HG03457 (cell line): ENCODE measurements around the gene ARL6IP6.
A peak's percentile ranks its signal among the peaks of the same experiment; 100 is the strongest.
"Not testable (repeated sequence)": the region's sequence is repeated elsewhere in the genome, so short reads cannot be mapped to it uniquely, and the experiment has no call there.

Source experiments
- ATAC-seq: cut with Tn5 transposase; IDR thresholded peaks from one replicate; pipeline ENCODE4 v1.9.1; 2021; ENCODE audit warnings: moderate number of reproducible peaks; ENCODE audit not compliant: unreplicated experiment

ARL6IP6 gene

DNA sequence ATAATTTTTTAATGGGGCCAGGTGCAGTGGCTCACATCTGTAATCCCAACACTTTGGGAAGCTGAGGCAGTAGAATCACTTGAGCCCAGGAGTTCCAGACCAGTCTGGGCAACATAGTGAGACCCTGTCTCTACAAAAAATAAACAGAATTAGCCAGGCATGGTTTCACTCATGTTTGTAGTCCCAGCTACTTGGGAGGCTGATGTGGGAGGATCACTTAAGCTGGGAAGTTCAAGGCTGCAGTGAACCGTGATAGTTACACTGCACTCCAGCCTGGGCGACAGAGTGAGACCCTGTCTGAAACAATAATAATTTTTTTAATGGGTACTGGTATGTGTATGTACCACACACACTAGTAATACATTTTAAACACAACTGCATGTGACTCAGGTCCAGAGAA lies 2.4 kb downstream of the ARL6IP6 start:
- ATAC-seq = no peak

DNA sequence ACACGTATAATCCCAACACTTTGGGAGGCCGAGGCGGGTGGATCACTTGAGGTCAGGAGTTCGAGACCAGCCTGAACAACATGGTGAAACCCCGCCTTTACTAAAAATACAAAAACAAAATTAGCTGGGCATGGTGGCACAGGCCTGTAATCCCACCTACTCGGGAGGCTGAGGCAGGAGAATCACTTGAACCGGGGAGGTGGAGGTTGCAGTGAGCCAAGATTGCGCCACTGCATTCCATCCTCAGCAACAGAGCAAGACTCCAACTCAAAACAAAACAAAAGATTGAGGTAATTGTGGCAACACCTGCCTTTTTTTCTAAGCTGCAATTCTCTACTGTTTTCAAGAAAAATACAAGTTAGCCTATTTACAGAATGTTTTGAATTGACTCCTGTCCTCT lies 4.2 kb downstream of the ARL6IP6 start:
- not testable (repeated sequence) for ATAC-seq

DNA sequence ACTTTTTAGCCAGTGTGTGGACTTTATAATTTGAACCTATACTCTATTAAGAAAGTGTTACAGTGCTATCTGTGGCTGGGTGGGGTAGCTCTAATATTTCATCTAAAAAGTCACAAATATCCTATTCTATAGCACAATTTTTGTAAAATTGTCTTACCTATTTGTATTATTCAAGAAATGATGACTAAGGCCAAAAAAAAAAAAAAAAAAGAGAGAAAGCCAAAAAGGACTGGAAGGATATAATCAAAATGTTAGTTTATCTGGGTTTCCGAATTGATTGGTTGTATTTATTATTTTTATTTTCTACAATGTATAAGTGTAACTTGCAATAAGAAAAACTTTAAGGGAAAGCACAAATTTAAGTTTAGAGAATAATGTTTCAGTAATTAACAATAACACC lies 5.5 kb downstream of the ARL6IP6 start:
- no peak for ATAC-seq

DNA sequence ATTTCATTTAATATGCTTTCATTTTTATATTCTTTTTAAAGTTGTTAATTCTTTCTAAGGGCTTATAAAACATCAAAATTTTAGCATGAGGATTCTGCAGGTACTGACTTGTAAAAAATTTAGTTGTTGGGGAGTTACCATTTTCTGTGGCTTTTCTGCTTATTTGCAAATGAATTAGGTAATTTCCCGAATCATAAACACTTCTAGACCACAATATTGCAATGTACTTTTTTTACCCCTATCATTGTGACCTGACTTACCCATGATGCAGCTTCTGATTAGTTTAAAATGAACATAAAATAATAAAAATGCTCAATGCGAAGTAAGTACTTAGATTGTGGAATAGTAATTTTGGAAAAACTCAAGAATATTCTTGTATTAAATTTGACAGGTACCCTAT lies 11.4 kb downstream of the ARL6IP6 start:
- ATAC-seq = no peak

DNA sequence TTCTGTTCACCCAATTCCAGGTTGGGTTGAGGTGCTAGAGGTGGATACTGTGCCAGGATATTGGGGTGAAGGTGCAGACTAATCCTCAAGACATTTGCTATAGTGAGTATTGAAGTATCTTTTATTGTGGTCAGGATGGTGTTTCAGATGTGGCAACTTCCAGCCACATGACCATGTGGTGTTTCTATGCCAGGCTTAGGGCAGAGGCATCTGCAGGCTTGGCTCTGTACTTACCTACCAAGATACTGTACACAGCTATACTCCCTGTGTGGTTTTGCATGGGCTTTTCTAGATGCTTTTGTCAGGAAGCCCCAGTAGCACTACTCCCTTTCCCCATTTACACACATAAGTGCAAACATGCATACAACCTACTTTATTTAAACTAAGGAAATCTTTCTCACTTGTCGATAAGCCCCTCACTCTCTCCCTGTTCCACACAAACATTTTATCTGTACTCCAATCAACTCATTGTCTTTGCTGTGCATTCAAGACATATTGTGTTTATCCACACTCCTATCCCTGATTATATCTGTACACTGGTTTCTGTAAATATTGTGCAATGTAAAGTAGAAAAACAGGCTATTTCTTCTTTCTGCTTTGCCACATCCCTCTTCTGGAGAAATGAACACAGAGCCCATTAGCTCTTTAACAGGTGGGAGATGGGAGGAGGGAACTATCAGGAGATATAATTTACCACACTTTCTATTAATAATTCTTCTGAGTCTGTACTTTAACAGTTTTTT lies 12.3 kb downstream of the ARL6IP6 start:
- peak; percentile 64 for ATAC-seq

DNA sequence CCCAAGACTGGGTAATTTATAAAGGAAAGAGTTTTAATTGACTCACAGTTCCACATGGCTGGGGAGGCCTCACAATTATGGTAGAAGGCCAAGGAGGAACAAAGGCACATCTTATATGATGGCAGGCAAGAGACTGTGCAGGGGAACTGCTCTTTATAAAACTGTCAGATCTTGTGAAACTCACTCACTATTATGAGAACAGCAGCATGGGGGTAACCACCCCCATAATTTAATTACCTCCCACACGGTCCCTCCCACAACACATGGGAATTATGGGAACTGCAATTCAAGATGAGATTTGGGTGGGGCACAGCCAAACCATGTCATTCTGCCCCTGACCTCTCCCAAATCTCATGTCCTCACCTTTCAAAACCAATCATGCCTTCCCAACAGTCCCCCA lies 19.1 kb downstream of the ARL6IP6 start:
- not testable (repeated sequence) for ATAC-seq

DNA sequence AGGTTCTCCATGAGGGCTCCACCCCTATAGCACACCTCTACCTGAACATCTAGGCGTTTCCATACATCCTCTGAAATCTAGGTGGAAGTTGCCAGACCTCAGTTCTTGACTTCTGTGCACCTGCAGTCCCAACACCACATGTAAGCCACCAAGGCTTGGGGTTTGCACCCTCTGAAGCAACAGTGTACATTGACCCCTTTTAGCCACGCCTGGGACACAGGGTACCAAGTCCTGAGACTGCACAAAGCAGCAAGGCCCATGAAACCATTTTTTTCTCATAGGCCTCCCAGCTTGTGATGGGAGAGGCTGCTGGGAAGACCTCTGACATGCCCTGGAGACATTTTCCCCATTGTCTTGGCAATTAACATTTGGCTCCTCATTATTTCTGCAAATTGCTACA lies 20.0 kb downstream of the ARL6IP6 start:
- no peak for ATAC-seq

DNA sequence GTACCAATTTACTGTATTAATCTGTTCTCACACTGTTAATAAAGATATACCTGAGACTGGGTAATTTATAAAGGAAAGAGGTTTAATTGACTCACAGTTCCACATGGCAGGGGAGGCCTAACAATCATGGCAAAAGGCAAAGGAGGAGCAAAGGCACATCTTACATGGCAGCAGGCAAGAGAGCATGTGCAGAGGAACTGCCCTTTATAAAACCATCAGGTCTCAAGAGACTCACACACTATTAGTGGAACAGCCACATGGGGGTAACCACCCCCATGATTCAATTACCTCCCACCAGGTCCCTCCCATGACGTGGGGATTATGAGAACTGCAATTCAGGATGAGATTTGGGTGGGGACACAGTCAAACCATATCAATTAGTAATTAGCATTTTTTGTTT lies 21.3 kb downstream of the ARL6IP6 start:
- ATAC-seq = not testable (repeated sequence)

DNA sequence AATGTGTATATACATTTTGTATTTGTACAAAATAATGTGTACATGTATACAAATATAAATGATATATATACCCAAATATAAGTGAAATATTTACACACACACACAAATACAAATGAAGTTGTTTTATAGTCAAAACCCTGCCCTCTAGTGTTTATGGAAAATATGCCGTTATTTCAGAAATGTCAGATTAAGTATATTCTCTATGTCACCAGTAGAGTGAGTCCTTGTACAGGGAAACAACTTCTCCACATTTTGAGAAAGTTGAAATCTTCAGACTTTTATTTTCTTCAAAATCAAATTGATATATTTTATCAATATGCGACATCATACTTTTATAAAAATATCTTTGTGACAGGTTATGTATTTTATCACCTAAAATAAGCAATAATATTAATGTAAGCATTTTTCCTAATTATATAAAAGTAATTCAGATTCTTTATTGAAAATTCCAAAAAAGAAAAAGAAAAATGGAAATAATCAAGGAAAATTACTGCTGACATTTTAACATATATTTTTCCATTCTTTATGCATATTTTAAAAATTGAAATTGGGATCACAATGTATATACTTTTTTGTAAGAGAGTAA lies 22.4 kb downstream of the ARL6IP6 start:
- peak; percentile 76 for ATAC-seq

DNA sequence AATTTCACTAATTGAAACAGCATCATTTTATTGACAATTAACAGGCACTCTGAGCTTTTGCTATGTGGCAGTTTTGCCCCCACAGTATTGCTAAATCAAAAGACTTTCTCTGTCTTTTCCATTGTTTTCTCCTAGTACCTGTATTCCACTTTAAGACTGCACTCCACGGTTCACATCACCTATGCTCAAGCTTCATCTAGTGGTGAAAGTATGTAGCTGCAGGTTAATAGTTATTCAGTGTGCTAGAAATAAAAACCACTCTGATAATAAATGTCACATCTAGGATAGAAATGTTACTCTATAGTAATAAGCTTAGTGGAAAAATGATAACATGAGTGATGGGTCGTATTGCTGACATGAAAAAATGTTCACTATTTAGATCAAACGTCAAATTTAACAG lies 24.6 kb downstream of the ARL6IP6 start:
- ATAC-seq = peak; percentile 47

DNA sequence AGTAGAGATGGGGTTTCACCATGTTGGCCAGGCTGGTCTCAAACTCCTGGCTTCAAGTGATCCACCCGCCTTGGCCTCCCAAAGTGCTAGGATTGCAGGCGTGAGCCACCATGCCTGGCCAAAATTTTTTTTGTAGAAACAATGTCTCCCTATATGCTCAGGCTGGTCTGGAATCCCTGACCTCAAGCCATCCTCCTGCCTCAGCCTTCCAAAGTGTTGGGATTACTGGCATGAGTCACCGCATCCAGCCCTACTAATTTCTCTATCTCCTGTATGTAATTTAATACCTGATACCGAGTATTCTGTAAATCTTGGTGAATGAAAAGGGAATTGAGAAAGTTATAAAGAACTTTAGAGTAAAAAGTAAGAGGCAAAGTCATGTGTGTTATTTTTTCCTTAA lies 29.3 kb downstream of the ARL6IP6 start:
- ATAC-seq = not testable (repeated sequence)

DNA sequence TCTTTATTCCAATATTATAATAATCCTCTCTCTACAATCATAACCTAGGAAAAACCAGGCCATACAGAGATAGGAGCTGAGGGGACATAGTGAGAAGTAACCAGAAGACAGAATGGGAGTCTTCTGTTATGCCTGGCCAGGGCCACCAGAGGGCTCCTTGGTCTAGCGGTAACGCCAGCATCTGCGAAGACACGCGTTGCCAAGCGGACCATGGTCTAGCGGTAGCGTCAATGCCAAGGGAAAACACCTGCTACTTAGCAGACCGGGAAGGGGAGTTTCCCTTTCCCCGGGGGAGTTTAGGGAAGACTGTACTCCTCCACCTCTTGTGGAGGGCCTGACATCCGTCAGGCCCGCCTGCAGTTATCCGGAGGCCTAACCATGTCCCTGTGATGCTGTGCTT lies 36.6 kb downstream of the ARL6IP6 start:
- ATAC-seq = no peak

DNA sequence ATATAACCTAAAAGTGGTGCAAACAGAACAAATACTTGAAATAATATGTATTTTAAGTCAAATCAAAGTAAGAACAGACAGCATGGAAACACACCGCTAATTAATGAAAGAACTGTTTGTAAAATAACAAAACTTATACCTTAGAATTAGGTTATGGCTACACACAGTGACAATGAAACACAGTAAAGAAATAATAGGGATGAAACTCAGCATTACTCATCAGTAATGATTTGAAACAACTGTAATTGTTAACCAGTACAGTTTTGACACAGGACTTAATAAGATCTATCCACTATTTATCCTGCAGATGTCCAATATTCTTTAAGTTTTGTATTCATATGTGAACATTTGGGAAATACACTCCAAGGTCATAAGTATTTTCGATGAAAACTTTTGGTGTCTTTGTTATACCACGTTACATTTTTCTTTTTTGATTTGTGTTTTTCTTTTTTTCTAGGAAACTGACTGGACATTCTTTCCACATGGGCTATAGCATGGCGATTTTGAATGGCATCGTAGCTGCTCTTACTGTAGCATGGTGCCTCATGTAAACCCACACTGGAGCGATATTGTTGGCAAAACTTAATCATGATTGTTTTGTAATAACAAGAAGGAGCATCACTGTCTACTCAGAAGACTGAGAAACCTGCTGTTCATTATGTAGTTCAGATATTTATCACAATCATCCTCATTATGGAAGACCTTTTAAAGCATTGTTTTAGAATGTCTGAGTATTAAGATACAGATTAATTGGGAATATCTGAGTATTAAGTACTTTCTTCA lies 41.1 kb downstream of the ARL6IP6 start:
- ATAC-seq = no peak

DNA sequence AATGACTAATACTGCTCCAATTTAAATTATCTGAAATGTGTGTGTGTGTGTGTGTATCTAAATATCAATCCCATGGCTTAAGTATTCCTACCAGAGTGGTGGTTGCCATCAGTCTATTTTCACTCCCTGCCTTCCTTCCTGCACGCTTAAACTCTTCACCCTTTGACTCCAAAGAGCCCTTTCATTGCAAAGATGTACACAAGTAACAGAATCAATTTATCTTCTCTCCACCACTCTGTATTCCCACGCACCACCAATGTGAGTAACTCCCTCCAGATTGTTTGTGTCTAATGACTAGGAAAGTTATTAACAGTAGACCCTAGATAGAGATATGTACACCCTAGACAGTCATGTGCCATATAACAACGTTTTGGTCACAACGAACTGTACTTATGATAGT lies 42.8 kb downstream of the ARL6IP6 start:
- no peak for ATAC-seq

DNA sequence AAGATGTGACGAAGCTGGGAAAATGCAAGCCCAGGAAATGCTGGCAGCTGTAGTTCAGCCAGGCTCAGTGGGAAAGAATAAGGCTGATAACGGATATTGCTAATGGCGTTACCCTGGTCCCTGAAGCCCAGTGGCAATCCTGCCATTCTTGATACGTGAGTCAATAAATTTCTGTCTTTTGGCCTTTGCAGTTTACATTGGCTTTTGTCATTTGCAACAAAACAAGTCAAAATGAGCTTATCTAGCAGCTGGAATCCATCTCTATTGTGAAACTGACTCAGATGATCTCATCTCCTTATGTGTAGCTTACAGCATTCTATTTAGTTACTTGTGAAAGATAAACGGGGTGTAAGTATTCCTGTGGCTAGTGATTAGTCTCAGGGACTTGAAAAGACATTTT lies 43.8 kb downstream of the ARL6IP6 start:
- no peak for ATAC-seq

DNA sequence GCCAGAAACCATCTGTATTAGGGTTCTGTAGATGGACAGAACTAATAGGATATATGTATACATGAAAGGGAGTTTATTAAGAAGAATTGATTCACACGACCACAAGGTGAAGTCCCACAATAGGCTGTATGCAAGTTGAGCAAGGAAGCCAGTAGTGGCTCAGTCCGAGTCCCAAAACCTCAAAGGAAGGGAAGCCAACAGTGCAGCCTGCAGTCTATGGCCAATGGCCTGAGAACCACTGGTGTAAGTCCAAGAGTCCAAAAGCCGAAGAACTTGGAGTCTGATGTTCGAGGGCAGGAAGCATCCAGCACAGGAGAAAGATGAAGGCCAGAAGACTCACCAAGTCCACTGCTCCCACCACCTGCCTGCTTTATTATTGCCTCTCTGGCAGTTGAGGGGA lies 44.8 kb downstream of the ARL6IP6 start:
- not testable (repeated sequence) for ATAC-seq

DNA sequence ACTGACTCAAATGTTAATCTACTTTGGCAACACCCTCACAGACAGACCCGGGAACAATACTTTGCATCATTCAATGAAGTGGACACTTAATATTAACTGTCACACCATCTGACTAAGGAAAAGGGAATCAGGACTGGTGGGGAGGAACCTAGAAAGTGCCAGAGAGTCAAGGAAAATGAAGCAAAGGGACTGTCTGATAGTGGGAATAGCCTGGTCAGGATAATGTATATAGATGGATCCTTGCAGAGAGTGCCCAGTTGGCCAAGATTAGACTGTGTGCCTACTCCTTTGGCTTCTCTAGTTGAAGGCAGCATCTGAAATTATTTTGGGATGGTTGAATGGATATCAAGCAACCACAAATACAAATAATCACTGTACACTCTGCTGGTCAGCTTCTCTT lies 45.2 kb downstream of the ARL6IP6 start:
- no peak for ATAC-seq

DNA sequence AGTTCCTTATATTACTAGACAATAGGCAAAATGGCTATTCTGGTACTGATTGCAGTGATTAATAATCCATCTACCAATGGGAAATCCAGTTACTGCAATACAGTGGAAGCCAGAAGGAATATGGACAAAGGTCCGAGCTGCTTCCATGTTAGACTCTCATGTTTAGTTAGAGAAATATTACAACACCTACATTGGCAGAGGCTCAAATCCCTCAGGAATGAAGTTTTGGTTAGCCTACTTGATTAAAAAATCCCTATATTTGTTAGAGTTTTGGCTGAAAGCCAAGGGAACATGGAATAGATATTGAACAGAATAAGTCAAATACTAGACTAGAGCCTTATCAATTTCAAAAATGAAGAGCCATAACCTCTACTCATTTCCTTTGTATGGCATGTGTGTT lies 48.5 kb downstream of the ARL6IP6 start:
- no peak for ATAC-seq

DNA sequence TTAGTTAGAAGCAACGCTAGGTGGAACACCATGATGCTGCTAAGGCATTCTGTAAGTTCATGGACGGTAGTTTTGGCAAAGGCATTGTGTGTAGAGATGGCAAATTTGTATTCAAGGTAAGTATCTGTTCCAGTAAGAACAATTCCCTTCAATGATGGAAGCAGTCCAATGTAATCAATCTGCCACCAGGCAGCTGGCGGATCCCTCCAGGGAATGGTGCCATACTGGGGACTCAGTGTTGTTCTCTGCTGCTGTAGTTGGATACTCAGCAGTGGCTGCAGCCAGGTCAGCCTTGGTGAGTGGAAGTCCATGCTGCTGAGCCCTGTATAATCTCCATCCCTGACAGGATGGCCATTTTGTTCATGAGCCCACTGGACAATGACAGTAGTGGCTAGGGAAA lies 62.8 kb downstream of the ARL6IP6 start:
- ATAC-seq = no peak

DNA sequence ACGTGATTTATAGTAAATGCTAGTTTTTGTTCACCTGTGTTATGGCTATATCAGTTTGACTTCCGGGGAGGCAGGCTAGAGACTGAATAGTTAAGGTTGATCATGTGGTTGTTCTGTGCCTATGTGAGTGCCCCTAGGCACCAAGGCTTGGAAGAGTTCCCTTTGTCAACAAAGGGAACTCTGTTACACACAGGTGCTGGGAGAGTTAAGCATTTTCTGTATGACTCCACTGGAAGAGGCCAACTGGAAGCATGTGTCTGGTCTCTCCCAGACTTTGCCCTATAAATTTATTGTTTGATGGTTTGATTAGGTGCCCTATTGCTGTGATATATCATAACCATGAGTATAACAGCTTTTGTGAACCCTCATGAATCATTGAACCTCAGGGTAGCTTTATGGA lies 63.8 kb downstream of the ARL6IP6 start:
- ATAC-seq = no peak

DNA sequence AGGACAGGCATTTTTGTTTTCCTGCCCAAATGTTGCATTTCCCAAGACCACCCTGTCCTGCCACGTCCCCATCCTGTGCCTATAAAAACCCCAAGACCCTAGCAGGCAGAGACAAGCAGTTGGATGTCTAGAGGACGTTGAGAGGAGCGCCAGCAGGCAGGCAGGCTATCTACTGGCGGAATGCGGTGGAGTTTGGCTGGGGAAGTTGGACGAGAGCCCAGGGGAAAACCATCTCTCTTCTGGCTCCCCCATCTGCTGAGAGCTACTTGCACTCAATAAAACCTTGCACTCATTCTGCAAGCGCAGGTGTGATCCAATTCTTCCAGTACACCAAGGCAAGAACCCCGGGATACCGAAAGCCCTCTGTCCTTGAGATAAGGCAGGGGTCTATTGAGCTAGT lies 72.5 kb downstream of the ARL6IP6 start:
- no peak for ATAC-seq

DNA sequence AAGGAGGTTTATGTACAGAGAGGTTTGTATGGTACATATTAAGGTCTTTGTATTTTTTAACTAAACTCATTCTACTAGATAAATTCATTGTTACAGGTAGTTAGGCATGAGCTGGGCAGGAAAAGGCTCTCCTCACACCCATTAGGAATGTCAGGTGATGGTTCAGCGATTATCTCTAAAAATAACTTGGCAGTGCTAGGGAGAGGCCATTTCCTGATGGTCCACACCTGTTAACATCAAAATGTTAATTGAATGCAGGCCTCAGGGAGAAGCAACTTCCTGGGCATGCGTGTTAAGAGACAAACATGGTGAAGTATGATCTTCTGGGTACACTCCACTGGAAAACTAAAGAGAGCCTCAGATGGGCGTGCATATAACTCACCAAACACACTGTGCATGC lies 73.6 kb downstream of the ARL6IP6 start:
- ATAC-seq = no peak
